OCI-M2 (cell line): Measurements from ENCODE around the gene GRK5.

Experiments used
- DNase-seq: peaks from one replicate; lab custom pipeline; 2025; ENCODE audit not compliant: unreplicated experiment; lab: John Stamatoyannopoulos, UW

The GRK5 gene

GRCh38 chr10:119415536-119416503, 208.4 kb downstream of the GRK5 start:
- no peak for DNase-seq

- no peak for DNase-seq
Observed at GRCh38 chr10:119416855-119417254, 209.5 kb downstream of the GRK5 start.

GRCh38 chr10:119417852-119418251, 210.5 kb downstream of the GRK5 start:
- no peak for DNase-seq

- DNase-seq = no peak
Observed at GRCh38 chr10:119418362-119418761, 211.0 kb downstream of the GRK5 start.

- no peak for DNase-seq
Observed at GRCh38 chr10:119419931-119420330, 212.6 kb downstream of the GRK5 start.

- DNase-seq = no peak
Observed at GRCh38 chr10:119420950-119421875, 213.8 kb downstream of the GRK5 start.

GRCh38 chr10:119421891-119422681, 214.7 kb downstream of the GRK5 start:
- DNase-seq = no peak

GRCh38 chr10:119422682-119423509, 215.5 kb downstream of the GRK5 start:
- DNase-seq = no peak

GRCh38 chr10:119423510-119424257, 216.3 kb downstream of the GRK5 start:
- no peak for DNase-seq

- DNase-seq = no peak
Observed at GRCh38 chr10:119424258-119424975, 217.0 kb downstream of the GRK5 start.

GRCh38 chr10:119425102-119425880, 217.9 kb downstream of the GRK5 start:
- no peak for DNase-seq

- DNase-seq = no peak
Observed at GRCh38 chr10:119425881-119426170, 218.5 kb downstream of the GRK5 start.

GRCh38 chr10:119426699-119427098, 219.3 kb downstream of the GRK5 start:
- no peak for DNase-seq

GRCh38 chr10:119427263-119427864, 220.0 kb downstream of the GRK5 start:
- no peak for DNase-seq

GRCh38 chr10:119428789-119429188, 221.4 kb downstream of the GRK5 start:
- DNase-seq = no peak

GRCh38 chr10:119429771-119430170, 222.4 kb downstream of the GRK5 start:
- DNase-seq = no peak

GRCh38 chr10:119431034-119431772, 223.8 kb downstream of the GRK5 start:
- no peak for DNase-seq
